Measurements from ENCODE around the gene INPP5F.
"Not testable (repeated sequence)": the region's sequence is repeated elsewhere in the genome, so short reads cannot be mapped to it uniquely, and the experiment has no call there.

INPP5F gene

DNA sequence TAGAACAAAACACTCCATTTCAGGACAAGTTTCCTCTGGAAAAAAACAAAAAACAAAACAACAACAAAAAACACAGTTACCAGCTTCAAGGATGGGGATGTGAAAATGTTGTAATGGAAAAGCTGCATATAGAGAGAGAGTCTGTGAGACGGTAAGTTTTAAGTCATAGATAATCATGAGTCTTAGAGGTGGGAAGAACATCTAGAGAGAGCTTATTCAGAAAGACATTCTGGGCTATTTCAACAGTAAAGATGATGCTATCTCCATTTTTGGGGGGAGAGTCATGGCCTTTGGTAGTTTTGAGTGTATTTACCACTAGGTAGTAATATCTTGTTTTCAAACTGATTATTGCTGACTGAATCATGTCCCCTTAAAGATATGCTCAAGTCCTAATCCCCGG, 23.3 kb upstream of the INPP5F start:
- TF ChIP-seq, protein P1, sequence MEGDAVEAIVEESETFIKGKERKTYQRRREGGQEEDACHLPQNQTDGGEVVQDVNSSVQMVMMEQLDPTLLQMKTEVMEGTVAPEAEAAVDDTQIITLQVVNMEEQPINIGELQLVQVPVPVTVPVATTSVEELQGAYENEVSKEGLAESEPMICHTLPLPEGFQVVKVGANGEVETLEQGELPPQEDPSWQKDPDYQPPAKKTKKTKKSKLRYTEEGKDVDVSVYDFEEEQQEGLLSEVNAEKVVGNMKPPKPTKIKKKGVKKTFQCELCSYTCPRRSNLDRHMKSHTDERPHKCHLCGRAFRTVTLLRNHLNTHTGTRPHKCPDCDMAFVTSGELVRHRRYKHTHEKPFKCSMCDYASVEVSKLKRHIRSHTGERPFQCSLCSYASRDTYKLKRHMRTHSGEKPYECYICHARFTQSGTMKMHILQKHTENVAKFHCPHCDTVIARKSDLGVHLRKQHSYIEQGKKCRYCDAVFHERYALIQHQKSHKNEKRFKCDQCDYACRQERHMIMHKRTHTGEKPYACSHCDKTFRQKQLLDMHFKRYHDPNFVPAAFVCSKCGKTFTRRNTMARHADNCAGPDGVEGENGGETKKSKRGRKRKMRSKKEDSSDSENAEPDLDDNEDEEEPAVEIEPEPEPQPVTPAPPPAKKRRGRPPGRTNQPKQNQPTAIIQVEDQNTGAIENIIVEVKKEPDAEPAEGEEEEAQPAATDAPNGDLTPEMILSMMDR (conservative IDR thresholded peaks at IDR 0.05; ENCODE audit: low read depth, low read length) = no peak
- Histone ChIP-seq H2AFZ (ENCODE audit: low read depth) (no peak overlapping the region), H3K27me3 (ENCODE audit: insufficient read depth, low read depth) (no peaks in the 10 kb centered on the region), H3K27ac (no peak overlapping the region), H4K20me1 (ENCODE audit: insufficient read depth) (no peaks in the 10 kb centered on the region), H3K36me3 (ENCODE audit: insufficient read depth) (no peaks in the 10 kb centered on the region), H3K9ac (no peak overlapping the region), H3K4me2 (no peak overlapping the region), H3K4me3 (IDR thresholded peaks at IDR 0.05; ENCODE audit: insufficient read depth, low read depth, low read length) (no peak overlapping the region), H3K4me1 (ENCODE audit: low read depth, poor library complexity, severe bottlenecking) (peaks cover 49% of the 10 kb centered on the region), H3K79me2 (ENCODE audit: insufficient read depth, low read depth) (no peaks in the 10 kb centered on the region)

GRCh38 chr10:119703903-119704508, 21.8 kb upstream of the INPP5F start:
- no peak overlapping the region for H3K9ac ChIP-seq
- H3K27me3 ChIP-seq (ENCODE audit: insufficient read depth, low read depth) = no peaks in the 10 kb centered on the region
- TF ChIP-seq, protein P1 (conservative IDR thresholded peaks at IDR 0.05; ENCODE audit: low read depth, low read length) = no peak
- H3K4me3 ChIP-seq (IDR thresholded peaks at IDR 0.05; ENCODE audit: insufficient read depth, low read depth, low read length) = no peak overlapping the region
- no peaks in the 10 kb centered on the region for H3K79me2 ChIP-seq (ENCODE audit: insufficient read depth, low read depth)
- no peak overlapping the region for H2AFZ ChIP-seq (ENCODE audit: low read depth)
- no peaks in the 10 kb centered on the region for H4K20me1 ChIP-seq (ENCODE audit: insufficient read depth)
- H3K4me2 ChIP-seq = peak overlapping the region; percentile 49
- H3K36me3 ChIP-seq (ENCODE audit: insufficient read depth) = no peaks in the 10 kb centered on the region
- H3K27ac ChIP-seq = peak overlapping the region; percentile 61; the same call in 1 of the 2 replicates
- H3K4me1 ChIP-seq (ENCODE audit: low read depth, poor library complexity, severe bottlenecking) = peaks cover 49% of the 10 kb centered on the region

DNA sequence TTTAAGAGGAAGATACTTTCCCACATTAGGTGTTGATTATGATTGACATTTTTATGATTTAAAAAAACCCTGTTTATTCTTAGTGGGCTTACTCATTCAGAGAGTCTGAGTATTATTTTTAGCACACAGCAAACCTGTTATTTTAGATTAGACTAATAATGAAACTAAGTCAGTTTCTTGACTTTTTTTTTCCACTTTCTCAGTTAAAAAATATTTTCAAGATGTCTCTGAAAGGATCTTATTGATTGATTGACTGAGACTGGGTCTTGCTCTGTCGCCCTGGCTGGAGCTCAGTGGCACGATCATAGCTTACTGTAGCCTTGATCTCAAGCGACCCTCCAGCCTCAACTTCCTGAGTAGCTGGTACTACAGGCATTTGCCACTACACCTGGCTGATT, 20.4 kb upstream of the INPP5F start:
- Histone ChIP-seq H3K36me3 (ENCODE audit: insufficient read depth) (no peaks in the 10 kb centered on the region), H2AFZ (ENCODE audit: low read depth) (no peak overlapping the region; the same call in 1 of the 2 replicates), H3K27ac (peak overlapping the region; percentile 61), H3K9ac (no peak overlapping the region), H3K4me2 (peak overlapping the region; percentile 49), H3K79me2 (ENCODE audit: insufficient read depth, low read depth) (no peaks in the 10 kb centered on the region), H3K4me1 (ENCODE audit: low read depth, poor library complexity, severe bottlenecking) (peaks cover 42% of the 10 kb centered on the region), H4K20me1 (ENCODE audit: insufficient read depth) (no peaks in the 10 kb centered on the region), H3K4me3 (IDR thresholded peaks at IDR 0.05; ENCODE audit: insufficient read depth, low read depth, low read length) (no peak overlapping the region), H3K27me3 (ENCODE audit: insufficient read depth, low read depth) (no peaks in the 10 kb centered on the region)
- TF ChIP-seq, protein P1 (conservative IDR thresholded peaks at IDR 0.05; ENCODE audit: low read depth, low read length) = no peak

GRCh38 chr10:119706521-119707278, 19.1 kb upstream of the INPP5F start:
- TF ChIP-seq, protein P1 (conservative IDR thresholded peaks at IDR 0.05; ENCODE audit: low read depth, low read length) = no peak
- Histone ChIP-seq H3K4me2 (no peak overlapping the region), H3K9ac (no peak overlapping the region), H3K79me2 (ENCODE audit: insufficient read depth, low read depth) (no peaks in the 10 kb centered on the region), H3K27me3 (ENCODE audit: insufficient read depth, low read depth) (no peaks in the 10 kb centered on the region), H3K27ac (no peak overlapping the region), H4K20me1 (ENCODE audit: insufficient read depth) (no peaks in the 10 kb centered on the region), H3K36me3 (ENCODE audit: insufficient read depth) (no peaks in the 10 kb centered on the region), H2AFZ (ENCODE audit: low read depth) (no peak overlapping the region), H3K4me3 (IDR thresholded peaks at IDR 0.05; ENCODE audit: insufficient read depth, low read depth, low read length) (no peak overlapping the region), H3K4me1 (ENCODE audit: low read depth, poor library complexity, severe bottlenecking) (peaks cover 35% of the 10 kb centered on the region)

DNA sequence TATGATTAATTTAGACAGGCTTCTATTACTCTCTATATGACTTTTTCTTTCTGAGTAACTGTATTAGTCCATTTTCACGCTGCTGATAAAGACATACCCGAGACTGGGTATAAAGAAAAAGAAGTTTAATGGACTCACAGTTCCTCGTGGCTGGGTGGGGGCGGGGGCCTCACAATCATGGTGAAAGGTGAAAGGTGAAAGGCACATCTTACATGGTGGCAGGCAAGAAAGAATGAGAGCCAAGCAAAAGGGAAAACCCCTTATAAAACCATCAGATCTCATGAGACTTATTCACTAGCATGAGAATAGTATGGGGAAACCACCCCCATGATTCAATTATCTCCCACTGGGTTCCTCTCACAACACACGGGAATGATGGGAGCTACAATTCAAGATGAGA, 18.5 kb upstream of the INPP5F start:
- not testable (repeated sequence) for H2AFZ ChIP-seq (ENCODE audit: low read depth); H3K27ac ChIP-seq; H3K79me2 ChIP-seq (ENCODE audit: insufficient read depth, low read depth); H3K9ac ChIP-seq; H3K4me3 ChIP-seq (IDR thresholded peaks at IDR 0.05; ENCODE audit: insufficient read depth, low read depth, low read length); H4K20me1 ChIP-seq (ENCODE audit: insufficient read depth); H3K36me3 ChIP-seq (ENCODE audit: insufficient read depth); H3K4me2 ChIP-seq; H3K27me3 ChIP-seq (ENCODE audit: insufficient read depth, low read depth)
- H3K4me1 ChIP-seq (ENCODE audit: low read depth, poor library complexity, severe bottlenecking) = peaks cover 33% of the 10 kb centered on the region

DNA sequence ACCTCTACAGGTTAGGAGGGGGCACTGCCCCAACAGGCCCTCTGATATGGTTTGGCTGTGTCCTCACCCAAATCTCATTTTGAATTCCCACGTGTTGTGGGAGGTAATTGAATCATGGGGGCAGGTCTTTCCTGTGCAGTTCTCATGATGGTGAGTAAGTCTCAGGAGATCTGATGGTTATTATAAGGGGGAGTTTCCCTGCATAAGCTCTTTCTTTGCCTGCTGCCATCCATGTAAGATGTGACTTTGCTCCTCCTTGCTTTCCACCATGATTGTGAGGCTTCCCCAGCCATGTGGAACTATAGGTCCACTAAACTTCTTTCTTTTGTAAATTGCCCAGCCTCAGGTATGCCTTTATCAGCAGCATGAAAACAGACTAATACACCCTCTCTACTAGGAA, 14.9 kb upstream of the INPP5F start:
- not testable (repeated sequence) for H3K9ac ChIP-seq; H3K27me3 ChIP-seq (ENCODE audit: insufficient read depth, low read depth); H3K36me3 ChIP-seq (ENCODE audit: insufficient read depth); H3K79me2 ChIP-seq (ENCODE audit: insufficient read depth, low read depth); H3K4me2 ChIP-seq; H4K20me1 ChIP-seq (ENCODE audit: insufficient read depth); H3K4me1 ChIP-seq (ENCODE audit: low read depth, poor library complexity, severe bottlenecking); H3K27ac ChIP-seq; H2AFZ ChIP-seq (ENCODE audit: low read depth); H3K4me3 ChIP-seq (IDR thresholded peaks at IDR 0.05; ENCODE audit: insufficient read depth, low read depth, low read length)

Measured in KMS-11 (cell line).